Thyroid gland (tissue), 4 donors: ENCODE results near the gene SFRP4.

Experiments used
- POLR2A ChIP-seq, 2 donors: fragments of 450-650 bp; IDR thresholded peaks; one replicate each; pipeline ENCODE4 v1.6.1; 2017; ENCODE audit warnings: antibody characterized with exemption in 2 of 2, mild to moderate bottlenecking in 2 of 2, moderate library complexity in 1 of 2
- TF ChIP-seq, protein P1 (sequence below), 6 experiments: fragments of 200-600 bp in 3 of 6; fragments of 450-650 bp in 3 of 6; sonication (generic) in 3 of 6; IDR thresholded peaks; one replicate each; pipeline ENCODE4 v1.5.1; 2016 to 2019; ENCODE audit warnings: antibody characterized with exemption in 6 of 6, mild to moderate bottlenecking in 2 of 6, inconsistent platforms in 1 of 6, moderate library complexity in 1 of 6

DNA sequence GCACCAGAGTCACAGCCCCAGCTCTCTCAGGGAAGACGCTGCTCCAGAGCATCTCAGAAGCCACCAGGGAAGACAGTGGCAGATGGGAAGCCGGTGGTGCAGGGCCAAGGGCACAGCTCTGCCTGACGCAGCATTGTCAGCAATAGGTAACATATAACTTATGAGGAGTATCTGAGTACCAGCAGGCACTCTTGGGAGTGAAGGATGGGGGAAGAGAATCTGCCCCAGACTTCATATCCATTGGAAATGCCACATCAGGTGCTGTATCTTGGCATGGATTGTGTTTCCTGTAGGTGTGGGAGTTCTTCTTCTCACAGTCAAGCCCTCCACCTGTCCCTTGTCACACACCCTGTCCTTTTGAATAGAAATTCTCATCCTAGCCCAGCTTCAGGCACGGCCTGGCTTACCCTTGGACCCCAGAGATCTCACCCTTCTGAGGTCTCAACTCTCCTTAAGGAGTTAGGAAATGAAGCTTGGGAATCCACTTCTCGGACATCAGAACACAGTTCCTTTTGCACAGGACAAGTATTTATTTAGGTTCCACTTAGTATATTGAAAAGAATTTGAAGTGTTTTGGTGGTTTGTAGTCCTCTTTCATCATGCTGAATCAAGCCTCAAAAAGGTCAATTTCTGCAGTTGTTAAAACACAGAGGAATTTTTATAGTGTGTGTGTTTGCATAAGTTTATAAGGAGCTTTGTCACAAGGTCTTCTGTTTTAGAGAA lies 13.8 kb upstream of the SFRP4 start:
- TF ChIP-seq POLR2A (IDR thresholded peaks at IDR 0.05), result peak in 1 of 2 donors; percentile 42
- TF ChIP-seq, protein P1, sequence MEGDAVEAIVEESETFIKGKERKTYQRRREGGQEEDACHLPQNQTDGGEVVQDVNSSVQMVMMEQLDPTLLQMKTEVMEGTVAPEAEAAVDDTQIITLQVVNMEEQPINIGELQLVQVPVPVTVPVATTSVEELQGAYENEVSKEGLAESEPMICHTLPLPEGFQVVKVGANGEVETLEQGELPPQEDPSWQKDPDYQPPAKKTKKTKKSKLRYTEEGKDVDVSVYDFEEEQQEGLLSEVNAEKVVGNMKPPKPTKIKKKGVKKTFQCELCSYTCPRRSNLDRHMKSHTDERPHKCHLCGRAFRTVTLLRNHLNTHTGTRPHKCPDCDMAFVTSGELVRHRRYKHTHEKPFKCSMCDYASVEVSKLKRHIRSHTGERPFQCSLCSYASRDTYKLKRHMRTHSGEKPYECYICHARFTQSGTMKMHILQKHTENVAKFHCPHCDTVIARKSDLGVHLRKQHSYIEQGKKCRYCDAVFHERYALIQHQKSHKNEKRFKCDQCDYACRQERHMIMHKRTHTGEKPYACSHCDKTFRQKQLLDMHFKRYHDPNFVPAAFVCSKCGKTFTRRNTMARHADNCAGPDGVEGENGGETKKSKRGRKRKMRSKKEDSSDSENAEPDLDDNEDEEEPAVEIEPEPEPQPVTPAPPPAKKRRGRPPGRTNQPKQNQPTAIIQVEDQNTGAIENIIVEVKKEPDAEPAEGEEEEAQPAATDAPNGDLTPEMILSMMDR (IDR thresholded peaks at IDR 0.05), result no peak
